GM12878 (cell line): ENCODE results near the gene DENND6B. TPM values are rescaled to one million over a fixed set of nuclear protein-coding genes. Genes with fewer than 3 reads are reported as not detected.

Experiments
- ATAC-seq: fragments of 200-7000 bp; cut with Tn5 transposase; 3 replicates; pipeline ENCODE4 v1.9.1; 2020; ENCODE audit warnings: mild to moderate bottlenecking, moderate library complexity
- BruUV-seq: library from RNA; stranded (reverse); fragments of 400-500 nt; replicated peaks from 2 replicates; lab custom pipeline; 2021; lab: Mats Ljungman, UMichigan
- CTCF ChIA-PET: fragments of 300-600 bp; sonication (Branson Sonifier 250); formaldehyde crosslinking; extraction: SDS; loops from one replicate; lab custom pipeline; 2021; ENCODE audit warnings: inconsistent platforms; lab: Yijun Ruan, JAX
- POLR2A ChIA-PET: fragments of 350-600 bp; formaldehyde crosslinking; extraction: SDS; loops from one replicate; lab custom pipeline; 2021; ENCODE audit warnings: inconsistent platforms; lab: Charles Lee
- RAD21 ChIA-PET: fragments of 300-600 bp; sonication (Branson Sonifier 250); formaldehyde crosslinking; loops from one replicate; lab custom pipeline; 2023; ENCODE audit warnings: antibody characterized with exemption; ENCODE audit not compliant: unreplicated experiment; lab: Charles Lee
- SMC1A ChIA-PET: fragments of 300-600 bp; sonication (Branson Sonifier 250); formaldehyde crosslinking; loops from one replicate; lab custom pipeline; 2023; ENCODE audit not compliant: unreplicated experiment, uncharacterized antibody; lab: Charles Lee
- DNase-seq: peaks from one replicate; pipeline ENCODE4 v3.0.0-alpha.2; 2011; ENCODE audit warnings: low read depth, low spot score
- FAIRE-seq: peaks from 3 replicates; lab custom pipeline; 2011; peaks lifted over from hg19 to GRCh38; lab: Jason Lieb, UNC
- H2AFZ ChIP-seq: 2 replicates; pipeline ENCODE4 v1.6.0; 2011; ENCODE audit warnings: low read depth, low read length, control low read depth; ENCODE audit not compliant: control insufficient read depth
- H3K27ac ChIP-seq: 2 replicates; pipeline ENCODE4 v1.5.1; 2011; ENCODE audit warnings: control low read depth; ENCODE audit not compliant: control insufficient read depth, insufficient read depth
- H3K27me3 ChIP-seq, 2 experiments: replicated peaks in 1 of 2; 2 replicates each; pipeline versions ENCODE4 v1.6.0 to v1.6.1; 2011; ENCODE audit warnings: low read length in 1 of 2; ENCODE audit not compliant: control insufficient read depth in 2 of 2, insufficient read depth in 2 of 2
- H3K36me3 ChIP-seq, 2 experiments: 2 replicates each; pipeline ENCODE4 v1.5.1; 2011; ENCODE audit warnings: low read length in 1 of 2; ENCODE audit not compliant: control insufficient read depth in 2 of 2, insufficient read depth in 2 of 2
- H3K4me1 ChIP-seq: 2 replicates; pipeline ENCODE4 v1.6.1; 2011; ENCODE audit warnings: mild to moderate bottlenecking, low read length, moderate library complexity, mixed read lengths; ENCODE audit not compliant: control insufficient read depth, insufficient read depth
- H3K4me2 ChIP-seq: 2 replicates; pipeline ENCODE4 v1.6.0; 2011; ENCODE audit warnings: control low read depth; ENCODE audit not compliant: control insufficient read depth, insufficient read depth
- H3K4me3 ChIP-seq: fragments of 200-600 bp; sonication (generic); 2 replicates; pipeline ENCODE4 v1.5.1; 2016
- H3K79me2 ChIP-seq: 2 replicates; pipeline ENCODE4 v1.6.0; 2011; ENCODE audit warnings: low read length; ENCODE audit not compliant: control insufficient read depth, insufficient read depth
- H3K9ac ChIP-seq: 2 replicates; pipeline ENCODE4 v1.8.0; 2011; ENCODE audit warnings: low read length, control low read depth, mixed read lengths; ENCODE audit not compliant: control insufficient read depth, insufficient read depth
- H3K9me3 ChIP-seq: replicated peaks from 3 replicates; pipeline ENCODE4 v1.5.1; 2011; ENCODE audit warnings: mild to moderate bottlenecking, low read length; ENCODE audit not compliant: control insufficient read depth, insufficient read depth
- H4K20me1 ChIP-seq: 2 replicates; pipeline ENCODE4 v1.6.0; 2011; ENCODE audit not compliant: control insufficient read depth, insufficient read depth
- ATF2 ChIP-seq: IDR thresholded peaks from 2 replicates; pipeline ENCODE4 v1.6.1; 2012; ENCODE audit warnings: low read length, inconsistent platforms
- CEBPB ChIP-seq, 2 experiments: fragments of 150-350 bp in 1 of 2; IDR thresholded peaks; 2 replicates each; pipeline ENCODE4 v1.6.1; 2012 to 2014; ENCODE audit warnings: low read depth in 2 of 2, low read length in 2 of 2, borderline replicate concordance in 1 of 2, inconsistent platforms in 1 of 2
- HDAC6 ChIP-seq: fragments of 200-600 bp; sonication (generic); IDR thresholded peaks from one replicate; pipeline ENCODE4 v1.8.0; 2017; ENCODE audit warnings: antibody characterized with exemption; ENCODE audit not compliant: unreplicated experiment
- MYB ChIP-seq: fragments of 150-350 bp; IDR thresholded peaks from 2 replicates; pipeline ENCODE4 v1.6.1; 2014; ENCODE audit warnings: mild to moderate bottlenecking, low read depth, low read length, borderline replicate concordance
- NR2C1 ChIP-seq: fragments of 450-650 bp; IDR thresholded peaks from 2 replicates; pipeline ENCODE4 v1.6.1; 2017; ENCODE audit warnings: antibody characterized with exemption, mild to moderate bottlenecking, moderate library complexity
- NR2C2 ChIP-seq: IDR thresholded peaks from 2 replicates; pipeline ENCODE4 v1.6.1; 2011; ENCODE audit warnings: borderline replicate concordance, low read depth; ENCODE audit not compliant: control insufficient read depth, insufficient read length
- POLR2A ChIP-seq: IDR thresholded peaks from 2 replicates; pipeline ENCODE4 v1.6.1; 2011; ENCODE audit warnings: low read depth, mild to moderate bottlenecking, low read length
- SIN3A ChIP-seq: IDR thresholded peaks from 2 replicates; pipeline ENCODE4 v1.6.1; 2012; ENCODE audit warnings: low read depth, low read length, improper control_type of control experiment
- STAT1 ChIP-seq: fragments of 450-650 bp; conservative IDR thresholded peaks from 2 replicates; pipeline ENCODE4 v1.6.1; 2014; ENCODE audit warnings: antibody characterized with exemption, mild to moderate bottlenecking
- ZBED1 ChIP-seq: IDR thresholded peaks from 2 replicates; pipeline ENCODE4 v1.6.1; 2016; ENCODE audit warnings: borderline replicate concordance
- ZNF384 ChIP-seq: IDR thresholded peaks from 2 replicates; pipeline ENCODE4 v1.6.1; 2012; ENCODE audit warnings: low read depth, mild to moderate bottlenecking, low read length, improper control_type of control experiment, borderline replicate concordance
- WGBS: methylation state at CpG from one replicate; pipeline ENCODE4 v1.1.6; 2016; ENCODE audit warnings: low lambda C conversion rate; ENCODE audit not compliant: insufficient replicate concordance, insufficient coverage; ENCODE audit errors: missing lambda C conversion rate; 5-methylcytosine and 5-hydroxymethylcytosine counted together
- in situ Hi-C: fragments of 300-500 bp; cut with MboI; formaldehyde crosslinking; loops from 9 replicates; pipeline ENCODE4 v1.14.3; 2018; ENCODE audit warnings: mixed read lengths
- intact Hi-C: fragments of 100-400 bp; cut with micrococcal nuclease; formaldehyde crosslinking; loops from one replicate; pipeline ENCODE4 v1.14.2; 2022; ENCODE audit not compliant: unreplicated experiment
- polyA plus RNA-seq, 11 experiments: library from polyadenylated mRNA; depleted of rRNA in 4 of 11; unstranded in 6 of 11; stranded (reverse) in 5 of 11; fragments of >200 nt; fragmentation: Nextera tagmentation in 4 of 11; fragmentation: Illumina TruSeq in 1 of 11; extraction: Ambion mirVana in 4 of 11; extraction: Trizol in 1 of 11; gene quantifications; 1 replicate in 1 of 11; 2 replicates in 10 of 11; pipeline versions ENCODE4 v1.2.1 to v1.2.3, GENCODE V29; 2011 to 2016; ENCODE audit warnings: inconsistent platforms in 2 of 11, missing spikeins in 2 of 11, low read depth in 1 of 11
- total RNA-seq, 4 experiments: library from RNA; depleted of rRNA in 3 of 4; stranded (reverse); fragments of >200 nt in 3 of 4; fragmentation: Illumina TruSeq in 1 of 4; extraction: Trizol in 1 of 4; gene quantifications; 2 replicates each; pipeline versions ENCODE4 v1.2.1 to v1.2.3, GENCODE V29; 2013 to 2021

DENND6B gene
- total and polyA plus RNA-seq, 10 of the 15 experiments (the other 5 are each of a cell fraction or from before 2014, with no cell fraction given), result 0.72 to 11.3 (median 6.2) TPM

DNA sequence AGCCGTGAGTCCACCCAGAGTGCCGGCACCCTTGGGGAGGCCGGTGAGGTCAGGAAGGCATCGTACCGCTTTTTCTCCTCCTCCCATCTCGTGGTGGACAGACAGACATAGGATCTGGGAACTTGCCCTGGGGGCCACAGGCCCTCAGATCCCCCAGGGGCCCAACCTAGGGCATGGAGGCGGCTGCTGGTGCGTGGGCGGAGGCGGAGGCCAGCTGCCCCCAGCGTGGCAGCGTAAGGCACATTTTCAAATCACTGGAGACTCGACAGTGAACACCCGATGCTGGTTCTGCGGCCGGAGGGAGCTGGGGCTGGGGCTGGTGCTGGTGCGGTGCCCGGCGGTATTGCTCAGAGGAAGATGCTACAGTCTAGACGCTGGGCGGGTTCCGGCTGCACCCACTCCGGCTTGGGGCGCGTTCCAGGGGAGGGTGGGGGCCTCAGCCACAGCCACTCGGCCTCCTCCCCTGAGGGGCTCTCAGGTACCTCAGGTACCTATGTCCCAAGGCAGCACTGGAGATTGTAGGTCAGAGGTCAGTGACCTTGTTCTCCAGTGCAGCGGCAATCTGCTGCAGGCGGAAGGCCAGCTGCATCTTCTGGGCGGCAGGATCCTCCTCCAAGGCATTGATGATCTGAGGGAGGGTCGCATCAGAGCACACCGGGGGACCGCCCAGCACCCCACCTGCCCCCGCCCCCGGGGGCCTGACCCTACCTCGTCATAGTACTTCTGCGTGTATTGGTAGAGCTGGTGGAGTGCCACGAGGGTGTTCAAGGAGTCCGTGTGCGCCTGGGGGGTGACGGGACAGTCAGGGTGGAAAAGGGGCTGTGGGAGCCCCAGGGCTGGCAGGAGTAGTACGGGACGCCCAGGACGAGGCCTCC lies 51.4 kb downstream of the DENND6B start:
- RAD21 ChIA-PET, result interaction anchor here (0.9 to 1.7 kb wide), 5 partner anchors 19 to 53 kb away, joined by 3 to 5 read pairs (median 3); no protein-coding TSS in a partner anchor
- Histone ChIP-seq H3K36me3 (peaks cover 0 to 29% of the 10 kb centered on the region in 2 experiments; a peak in 3 of 4 replicates), H3K4me1 (peaks cover 10% of the 10 kb centered on the region), H3K79me2 (no peaks in the 10 kb centered on the region), H4K20me1 (no peaks in the 10 kb centered on the region), H3K27me3 (no peaks in the 10 kb centered on the region)
- DNase-seq (no peak), FAIRE-seq (no peak)
- intact Hi-C loops, result loop anchor here (1.0 kb wide), 2 partner anchors 52 to 67 kb away; partner anchors contain the start of gene DENND6B
- 95% methylated on average over 39 of the region's 43 CpGs for WGBS
- TF ChIP-seq SIN3A (no peak), POLR2A (peak; percentile 28)
- TF ChIP-seq, all 136 proteins: peak for 1
- ChIA-PET POLR2A (interaction anchor here (1.5 kb wide), 1 partner anchor 29 kb away, joined by 7 read pairs; no protein-coding TSS in a partner anchor), CTCF (interaction anchor here (1.0 to 2.8 kb wide), 16 partner anchors 18 to 281 kb away, joined by 3 to 36 read pairs (median 6); partner anchors contain the start of genes DENND6B, PLXNB2, SCO2 and TUBGCP6), SMC1A (interaction anchor here (0.6 to 2.1 kb wide), 4 partner anchors 20 to 67 kb away, joined by 4 to 6 read pairs (median 4); no protein-coding TSS in a partner anchor)
- ATAC-seq, result no peak
- H3K4me3 ChIP-seq, result no peak overlapping the region
- in situ Hi-C loops, result loop anchor here (5.0 kb wide), 1 partner anchor 52 kb away; the partner anchor contains the start of gene DENND6B
- H2AFZ ChIP-seq, result no peak overlapping the region
- H3K4me2 ChIP-seq, result no peak overlapping the region
- no peak overlapping the region for H3K9ac ChIP-seq
- H3K9me3 ChIP-seq, result no peaks in the 10 kb centered on the region
- BruUV-seq, result TSS peak; percentile 76
- no peak overlapping the region for H3K27ac ChIP-seq

DNA sequence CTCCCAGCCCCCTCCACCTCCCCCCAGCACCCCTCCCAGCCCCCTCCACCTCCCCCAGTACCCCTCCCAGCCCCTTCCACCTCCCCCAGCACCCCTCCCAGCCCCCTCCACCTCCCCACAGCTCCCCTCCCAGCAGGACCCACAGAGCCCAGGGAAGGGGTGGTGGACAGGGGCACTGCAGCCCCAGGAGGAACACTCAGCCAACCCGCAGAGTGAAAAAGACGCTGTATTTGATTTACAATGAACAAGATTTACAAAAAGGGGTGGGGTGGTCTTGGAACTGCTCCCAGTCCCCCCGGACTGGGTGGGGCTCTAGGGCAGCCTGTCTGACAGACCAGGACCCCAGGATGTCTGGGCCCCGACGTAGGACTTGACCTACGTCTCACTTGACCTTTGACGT lies 52.0 kb downstream of the DENND6B start:
- ATAC-seq, result no peak
- Histone ChIP-seq H3K9ac (no peak overlapping the region), H3K27me3 (no peaks in the 10 kb centered on the region), H3K9me3 (no peaks in the 10 kb centered on the region), H4K20me1 (no peaks in the 10 kb centered on the region), H3K4me1 (peaks cover 10% of the 10 kb centered on the region), H2AFZ (no peak overlapping the region), H3K4me3 (no peak overlapping the region), H3K27ac (no peak overlapping the region), H3K36me3 (peaks cover 0 to 29% of the 10 kb centered on the region in 2 experiments; a peak in 3 of 4 replicates), H3K4me2 (no peak overlapping the region), H3K79me2 (no peaks in the 10 kb centered on the region)
- 92% methylated on average over 7 of the region's 7 CpGs for WGBS
- intact Hi-C loops (no loop called here), in situ Hi-C loops (loop anchor here (5.0 kb wide), 1 partner anchor 53 kb away; the partner anchor contains the start of gene DENND6B)
- no peak for FAIRE-seq
- ChIA-PET POLR2A (no interaction called here), RAD21 (interaction anchor here (0.9 kb wide), 1 partner anchor 44 kb away, joined by 3 read pairs; no protein-coding TSS in a partner anchor), SMC1A (no interaction called here), CTCF (interaction anchor here (1.2 to 2.8 kb wide), 4 partner anchors 52 to 346 kb away, joined by 3 to 36 read pairs (median 14); partner anchors contain the start of gene DENND6B)
- BruUV-seq, result no TSS peak
- no peak for TF ChIP-seq CEBPB (IDR thresholded peaks at IDR 0.05; ENCODE audit: borderline replicate concordance in 1 of 2, low read depth in 2 of 2, low read length in 2 of 2)
- TF ChIP-seq ATF2, result no peak
- no peak for TF ChIP-seq ZBED1
- no peak for TF ChIP-seq MYB
- no peak for TF ChIP-seq NR2C2
- no peak for TF ChIP-seq HDAC6
- TF ChIP-seq STAT1, result no peak
- no peak for TF ChIP-seq NR2C1
- no peak for TF ChIP-seq ZNF384
- DNase-seq, result no peak
